ENCODE data around the gene SERTAD2.
A peak's percentile ranks its signal among the peaks of the same experiment; 100 is the strongest.

SERTAD2 gene

DNA sequence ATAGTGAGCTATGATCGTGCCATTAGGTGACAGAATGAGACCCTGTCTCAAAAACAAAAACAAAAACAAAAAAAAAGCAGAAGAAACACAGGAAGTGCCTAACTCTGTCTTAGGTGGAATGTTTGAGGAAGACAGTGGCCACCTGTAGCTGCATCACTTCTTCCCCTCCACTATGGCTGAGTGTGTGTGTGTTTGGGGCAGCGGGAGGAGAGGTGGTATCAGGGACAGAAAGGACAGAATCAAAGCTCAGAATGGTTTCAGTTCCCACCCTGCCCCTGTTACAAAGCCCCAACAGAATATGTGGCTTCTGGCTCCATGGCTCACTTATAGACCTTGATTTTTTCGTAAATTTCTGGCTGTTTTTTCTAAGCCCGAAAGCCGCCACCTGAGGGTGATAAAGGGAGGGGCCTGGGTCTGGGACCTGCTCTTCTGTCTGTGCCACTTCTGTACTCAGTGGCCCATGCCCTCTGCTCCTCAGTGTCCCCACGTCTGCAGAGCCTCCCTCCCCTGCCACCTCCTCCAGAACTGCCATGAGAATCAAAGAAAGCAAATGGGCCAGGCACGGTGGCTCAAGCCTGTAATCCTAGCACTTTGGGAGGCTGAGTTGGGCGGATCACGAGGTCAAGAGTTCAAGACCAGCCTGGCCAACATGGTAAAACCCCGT, 27.4 kb downstream of the SERTAD2 start:
- DNase-seq: no peak

DNA sequence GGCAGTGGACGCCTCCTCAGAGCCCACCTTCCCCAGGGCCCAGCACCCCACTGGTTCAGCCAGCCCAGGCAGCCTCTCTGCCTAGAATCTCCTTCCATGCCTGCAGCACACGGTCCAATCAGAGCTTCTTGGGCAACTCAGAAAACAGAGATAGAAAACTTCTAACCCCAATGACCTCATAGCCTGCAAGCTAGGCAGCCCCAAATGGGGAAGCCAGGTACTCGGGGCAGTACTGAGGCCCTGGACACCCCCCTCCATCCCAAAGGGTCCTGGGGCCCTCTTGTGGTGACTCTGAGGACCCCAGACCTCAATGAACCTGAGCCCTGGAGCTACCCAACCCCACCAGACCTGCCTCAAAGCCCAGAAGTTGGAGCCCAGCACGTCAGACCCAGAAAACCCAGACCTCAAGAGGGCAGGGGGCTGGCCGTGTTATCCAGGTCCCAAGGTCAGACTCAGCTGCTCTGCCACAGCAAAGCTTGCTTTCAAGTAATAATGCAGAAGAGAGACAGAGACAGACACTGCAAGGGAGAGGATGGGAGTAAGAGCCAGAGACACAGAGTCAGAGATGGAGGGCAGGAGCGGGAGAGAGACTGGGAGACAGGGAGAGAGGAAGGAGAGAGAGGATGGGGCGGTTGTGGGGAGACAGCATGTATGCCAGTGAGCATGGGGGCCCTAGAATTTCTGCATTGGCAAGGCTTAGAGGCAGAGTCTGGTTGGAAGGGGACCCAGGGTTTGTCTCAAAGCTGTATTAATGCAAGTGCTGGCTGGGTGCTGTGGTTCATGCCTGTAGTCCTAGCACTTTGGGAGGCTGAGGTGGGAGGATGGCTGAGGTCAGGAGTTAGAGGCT, 28.2 kb downstream of the SERTAD2 start:
- DNase-seq: no peak

DNA sequence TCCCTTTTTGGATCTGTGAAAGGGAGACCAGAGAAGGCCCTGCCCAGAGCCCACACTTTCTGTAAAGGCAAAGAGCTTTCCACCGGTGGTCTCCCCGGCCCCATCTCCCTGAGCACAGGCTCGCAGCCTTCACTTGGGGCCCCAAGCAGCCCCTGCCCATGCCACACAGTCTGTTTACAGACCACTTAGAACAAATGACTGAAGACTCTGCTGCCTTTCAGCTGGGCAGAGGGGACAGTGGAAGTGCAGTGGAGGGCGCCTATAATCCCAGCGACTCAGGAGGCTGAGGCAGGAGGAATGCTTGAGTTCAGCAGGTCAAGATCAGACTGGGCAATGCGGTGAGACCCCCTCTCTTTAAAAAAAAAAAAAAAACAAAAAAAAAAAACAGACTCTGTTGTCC, 28.9 kb downstream of the SERTAD2 start:
- no peak for DNase-seq

DNA sequence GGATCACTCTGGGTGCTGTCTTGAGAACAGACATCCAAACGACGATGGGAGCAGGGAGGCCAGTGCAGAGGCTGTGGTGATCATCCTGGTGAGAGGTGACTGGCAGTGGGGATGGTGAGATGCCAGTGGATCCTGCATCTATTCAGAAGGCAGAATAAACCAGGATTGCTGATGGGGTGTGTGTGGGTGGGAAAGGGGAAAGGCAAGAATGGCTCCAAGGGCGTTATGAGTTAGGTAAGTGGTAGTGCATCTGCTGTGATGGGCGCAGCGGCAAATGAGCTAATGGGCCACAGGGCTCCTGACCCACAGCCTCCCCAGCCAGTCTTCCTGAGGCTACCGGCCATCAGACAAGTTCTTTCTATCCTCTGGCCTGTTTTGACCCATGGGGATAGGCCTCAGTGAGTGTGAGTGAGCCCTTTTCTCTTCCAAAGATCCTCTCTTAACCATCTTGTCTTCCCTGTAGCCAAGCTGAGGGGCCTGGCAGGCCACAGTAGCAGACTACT, 29.6 kb downstream of the SERTAD2 start:
- DNase-seq: no peak

DNA sequence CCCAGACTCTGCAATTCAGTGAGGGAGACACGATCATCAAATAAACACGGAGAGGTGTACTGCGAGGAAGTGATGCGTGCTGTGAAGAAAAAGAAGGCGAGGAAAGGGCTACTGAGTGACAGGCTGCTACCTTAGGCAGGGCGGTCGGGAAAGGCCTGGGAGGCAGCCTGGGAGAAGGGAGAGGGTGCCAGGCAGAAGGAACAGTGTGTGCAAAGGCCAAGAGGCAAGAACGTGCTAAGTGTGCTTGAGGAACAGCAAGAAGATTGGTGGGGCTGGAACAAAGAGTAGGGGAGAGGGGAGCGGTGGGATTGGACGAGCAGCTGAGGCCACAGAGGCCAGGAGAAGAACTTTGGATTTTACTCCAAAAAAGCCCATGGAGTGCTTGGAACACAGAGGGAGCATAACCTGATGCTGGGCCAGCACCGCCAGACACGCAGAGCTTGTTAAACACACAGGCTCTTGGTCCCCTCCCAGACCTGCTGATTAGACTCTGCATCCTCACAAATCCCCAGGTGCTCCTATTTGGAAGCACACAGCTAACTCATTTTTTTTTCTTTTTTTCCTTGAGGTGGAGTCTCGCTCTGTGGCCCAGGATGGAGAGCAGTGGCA, 30.4 kb downstream of the SERTAD2 start:
- DNase-seq: no peak

DNA sequence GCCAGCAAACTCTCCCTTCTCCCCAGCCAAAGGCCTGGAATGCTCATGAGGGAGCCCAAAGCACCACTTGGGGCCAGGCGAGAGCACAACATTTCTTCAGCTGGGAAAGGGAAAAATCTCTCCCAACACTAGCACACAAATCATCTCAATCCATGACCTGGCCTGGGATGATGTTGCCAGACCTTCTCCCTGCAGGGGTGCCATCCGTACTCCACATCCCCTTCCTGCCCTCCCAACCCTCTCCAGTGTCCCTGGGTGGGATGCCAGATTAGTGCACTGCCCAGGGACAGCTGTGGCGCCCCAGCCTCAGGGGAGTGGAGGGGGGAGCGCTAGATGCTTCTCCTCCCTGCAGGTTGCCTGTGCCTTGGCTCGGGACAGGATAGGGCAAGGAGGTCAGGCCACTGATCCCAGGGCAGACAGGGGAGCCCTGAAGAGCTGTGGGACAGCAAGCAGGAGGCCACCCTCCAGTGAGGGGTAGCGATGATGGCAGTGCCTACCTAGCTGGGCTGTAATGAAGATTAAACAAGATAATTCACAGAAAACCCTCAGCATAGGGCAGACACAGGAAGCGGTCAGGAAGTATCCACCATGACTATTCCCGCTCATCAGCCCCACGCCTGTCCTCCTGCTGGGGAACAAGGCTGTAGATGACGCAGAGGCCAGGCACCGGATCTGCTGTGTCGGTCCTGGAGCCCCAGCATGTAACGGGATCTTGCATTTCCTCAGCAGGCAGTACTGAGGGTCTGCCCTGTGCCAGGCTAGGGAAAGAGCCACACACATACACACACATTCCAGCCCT, 31.1 kb downstream of the SERTAD2 start:
- DNase-seq: no peak

DNA sequence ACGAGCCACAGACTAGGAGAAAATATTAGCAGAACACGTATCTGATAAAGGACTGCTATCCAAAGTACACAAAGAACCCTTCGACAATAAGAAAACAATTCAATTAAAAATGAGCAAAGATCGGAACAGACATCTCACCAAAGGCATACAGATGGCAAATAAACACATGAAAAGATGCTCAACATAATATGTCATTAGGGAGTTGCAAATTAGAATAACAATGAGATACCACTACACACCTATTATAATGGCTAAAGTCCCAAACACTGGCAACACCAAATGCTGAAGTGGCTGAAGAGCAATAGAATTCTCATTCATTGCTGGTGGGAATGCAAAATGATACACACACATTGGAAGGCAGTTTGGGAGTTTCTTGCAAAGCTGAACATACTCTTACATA, 33.1 kb downstream of the SERTAD2 start:
- DNase-seq: no peak

DNA sequence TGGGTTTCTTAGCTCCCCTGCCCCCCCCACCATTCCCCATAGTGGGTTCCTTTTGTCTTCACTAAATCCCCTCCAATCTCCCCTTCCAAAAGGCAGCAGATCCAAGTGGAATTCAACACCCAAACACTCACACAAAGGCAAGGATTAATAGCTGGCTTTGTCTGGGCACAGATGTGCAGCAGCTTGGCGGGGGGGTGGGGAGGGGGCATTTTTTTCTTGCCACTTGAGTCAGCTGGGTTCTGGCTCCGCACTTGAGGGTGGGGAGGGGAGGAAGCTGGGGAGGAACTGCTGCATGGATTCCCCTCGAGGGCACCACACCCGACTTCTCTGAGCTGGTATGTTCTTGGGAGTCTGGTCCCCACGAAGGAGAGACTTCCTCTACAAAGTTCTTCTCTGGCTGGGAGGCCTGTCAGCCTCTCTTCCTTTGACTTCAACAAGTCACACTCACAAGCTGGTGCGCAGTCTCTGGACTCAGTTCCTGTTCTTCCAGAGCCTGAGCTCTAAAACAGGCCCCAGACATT, 36.0 kb downstream of the SERTAD2 start:
- no peak for DNase-seq

DNA sequence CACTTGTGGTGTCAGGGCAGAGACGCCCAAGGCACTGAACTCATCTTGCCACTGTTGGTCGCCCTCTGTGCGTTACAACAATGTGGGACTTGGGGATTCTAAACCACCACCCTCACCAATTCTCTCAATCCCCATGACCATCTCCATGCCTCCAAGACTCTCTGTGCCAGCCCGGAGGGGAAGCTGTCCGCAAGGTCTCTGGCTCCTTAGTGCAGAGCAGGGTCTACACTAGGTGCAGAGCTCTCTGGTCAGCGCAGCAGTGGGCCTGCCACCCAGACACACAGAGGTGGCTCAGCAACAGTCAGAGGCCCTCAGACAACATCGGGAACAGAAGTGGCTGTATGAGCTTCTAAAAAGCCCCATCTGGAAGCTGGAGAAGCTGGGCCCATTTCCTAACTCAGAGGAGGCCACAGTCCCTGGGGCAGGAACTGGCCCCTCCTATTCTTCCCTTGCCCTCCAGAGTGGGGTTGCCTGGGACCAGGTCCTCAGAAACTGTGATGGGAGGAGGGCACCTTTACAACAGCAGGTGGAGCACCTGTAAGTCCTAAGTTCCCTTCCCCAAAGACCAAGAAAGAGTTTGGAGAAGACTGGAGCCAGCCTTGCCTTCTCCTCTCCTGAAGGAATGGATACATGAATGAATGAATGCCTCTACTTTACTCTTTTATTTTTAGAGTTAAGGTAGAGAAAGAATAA, 37.7 kb downstream of the SERTAD2 start:
- no peak for DNase-seq

DNA sequence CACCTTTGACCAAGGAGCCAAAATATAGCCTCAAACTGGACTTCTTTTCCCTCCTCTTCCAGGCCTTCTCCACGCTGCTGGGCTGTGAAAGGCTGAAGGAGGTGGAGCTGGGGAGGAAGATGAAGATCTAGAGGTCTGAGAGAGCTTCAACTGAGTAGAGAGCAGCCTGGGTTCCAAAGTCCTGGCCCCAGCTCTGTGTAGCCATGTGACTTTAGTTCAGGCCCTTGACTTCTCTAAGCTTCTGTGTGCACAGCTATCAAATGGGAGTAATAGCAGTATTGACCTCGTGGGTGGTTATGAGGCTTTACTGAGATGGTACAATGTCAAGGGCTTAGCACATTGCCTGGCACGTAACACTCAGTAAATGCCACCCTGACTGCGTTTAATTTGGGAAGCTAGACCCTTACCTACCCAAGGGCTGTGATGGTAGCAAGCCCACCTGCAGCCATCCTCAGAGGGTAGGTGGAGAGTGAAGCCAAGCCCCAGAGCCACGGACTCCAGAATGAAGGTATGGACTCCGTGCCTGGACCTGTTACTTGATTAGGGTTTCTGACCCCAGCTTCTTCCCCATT, 38.4 kb downstream of the SERTAD2 start:
- DNase-seq: no peak

DNA sequence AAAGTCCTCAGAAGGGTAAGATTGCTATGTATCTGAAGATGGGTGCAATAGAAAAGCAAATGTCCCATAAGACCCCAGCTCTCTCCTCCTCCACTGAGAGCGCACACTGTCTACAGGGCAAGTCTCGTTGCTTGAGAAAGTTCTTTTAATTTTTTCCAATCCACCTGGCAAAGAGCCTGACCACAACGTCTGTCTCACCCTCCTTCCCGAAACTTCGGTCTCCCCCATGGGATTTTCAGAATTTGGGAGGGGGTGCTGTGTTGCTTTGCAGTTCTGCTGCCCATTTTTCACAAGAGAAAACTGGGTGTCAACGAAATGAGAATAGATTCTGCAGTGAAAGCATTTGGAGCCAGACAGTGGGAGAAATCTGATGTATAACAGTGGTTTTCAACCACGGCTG, 40.4 kb downstream of the SERTAD2 start:
- no peak for DNase-seq

DNA sequence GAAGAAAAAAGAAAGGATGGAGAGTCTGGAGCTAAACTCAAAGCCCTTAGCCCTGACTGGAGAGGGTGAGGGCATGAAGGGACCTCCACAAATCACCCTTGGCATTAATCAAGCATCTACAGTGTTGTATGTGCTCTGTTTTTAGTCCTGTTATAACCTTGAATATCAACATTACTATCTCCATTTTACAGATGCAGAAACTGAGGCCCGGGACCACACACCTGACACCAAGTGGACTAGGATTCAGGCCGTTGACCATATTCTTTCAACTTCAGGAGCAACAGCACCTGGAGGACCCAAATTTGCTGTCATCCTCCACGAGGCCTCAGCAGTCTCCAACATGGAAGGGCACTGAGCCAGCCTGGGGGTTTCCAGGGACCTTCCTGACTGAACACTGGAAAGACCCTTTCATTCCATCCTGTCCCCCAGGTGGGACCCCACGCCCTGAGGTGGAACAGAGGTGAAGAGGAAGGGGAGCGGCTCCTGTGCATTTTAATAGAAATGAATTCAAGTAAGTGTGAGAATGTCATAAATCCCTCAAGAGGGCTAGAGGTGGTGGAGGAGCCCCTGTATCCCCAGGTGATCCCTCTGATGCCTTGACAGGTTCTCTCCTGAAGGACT, 41.0 kb downstream of the SERTAD2 start:
- no peak for DNase-seq

DNA sequence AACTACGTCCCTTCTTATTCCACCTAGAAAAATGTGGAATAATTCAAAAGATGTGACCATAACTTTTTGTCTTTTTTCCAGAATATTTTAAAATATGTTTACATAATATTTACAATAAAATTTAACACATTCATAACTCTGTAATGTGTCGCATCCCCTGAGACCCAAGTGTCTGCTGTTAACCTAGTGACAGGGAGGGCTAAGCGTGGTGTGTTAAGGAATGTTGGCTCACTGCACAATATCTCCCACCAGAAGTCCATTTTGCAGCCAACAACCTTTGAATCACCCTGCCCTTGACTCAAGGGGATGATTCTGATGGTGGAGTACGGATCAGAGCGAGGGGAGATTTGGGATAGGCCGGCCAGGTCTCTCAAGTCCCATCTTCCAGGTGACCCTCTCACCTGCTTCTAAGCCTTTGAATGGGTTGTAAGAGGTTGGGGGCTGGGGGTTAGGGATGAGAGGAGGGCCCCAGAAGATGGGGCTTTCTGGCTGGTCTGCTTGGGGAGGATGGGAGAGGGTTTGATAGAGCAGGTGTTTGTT, 43.3 kb downstream of the SERTAD2 start:
- no peak for DNase-seq

DNA sequence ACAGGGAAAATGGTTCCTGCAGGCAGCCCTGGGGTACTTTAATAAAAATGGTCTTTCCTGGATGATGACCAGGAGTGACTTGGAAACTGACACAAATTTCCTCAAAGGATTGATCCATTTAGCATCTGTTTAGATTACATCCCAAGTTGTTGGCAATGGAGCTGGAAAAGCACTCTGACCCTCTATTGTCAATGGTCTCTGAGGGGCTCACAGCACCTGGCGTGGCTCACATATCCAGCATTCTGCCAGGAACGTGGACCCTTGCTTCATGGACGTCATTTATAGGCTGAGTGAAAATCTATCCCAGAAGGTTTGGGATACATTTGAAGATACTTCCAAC, 43.8 kb downstream of the SERTAD2 start:
- DNase-seq: no peak

DNA sequence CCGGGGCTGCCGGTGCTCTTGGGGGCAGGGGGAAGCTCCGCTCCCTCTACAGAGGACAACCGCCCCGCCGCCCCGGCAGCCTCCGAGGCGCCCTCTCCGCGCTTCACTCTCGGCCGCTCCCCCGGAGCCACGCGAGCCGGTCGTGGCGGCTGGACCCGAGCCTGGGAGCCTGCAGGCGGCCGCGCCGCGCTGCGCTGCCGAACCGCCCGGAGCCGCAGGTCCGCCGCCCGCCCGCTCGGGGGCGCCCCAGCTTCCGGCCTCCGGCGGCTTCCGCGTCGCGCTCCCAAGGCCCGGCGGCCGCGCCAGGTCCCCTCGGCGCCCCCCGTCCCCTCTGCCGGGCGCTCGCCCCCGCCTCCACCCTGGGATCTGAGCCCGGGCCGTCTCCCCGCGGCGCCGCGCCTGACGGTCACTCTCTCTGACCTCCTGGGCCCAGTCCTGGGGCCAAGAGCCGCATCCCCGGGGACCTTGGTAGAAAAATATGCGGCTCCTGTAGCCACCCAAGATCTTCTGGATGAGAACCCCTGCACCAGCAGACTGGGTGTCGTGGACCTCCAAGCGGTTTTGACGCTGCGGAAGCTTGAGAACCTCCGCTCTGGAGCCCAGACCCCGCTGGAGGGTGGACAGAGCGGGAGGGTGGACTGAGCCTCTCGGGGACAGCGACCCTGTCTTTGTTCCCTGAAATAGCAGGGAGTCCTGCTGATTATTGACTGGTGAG, 44.3 kb downstream of the SERTAD2 start:
- DNase-seq: peak; percentile 60

DNA sequence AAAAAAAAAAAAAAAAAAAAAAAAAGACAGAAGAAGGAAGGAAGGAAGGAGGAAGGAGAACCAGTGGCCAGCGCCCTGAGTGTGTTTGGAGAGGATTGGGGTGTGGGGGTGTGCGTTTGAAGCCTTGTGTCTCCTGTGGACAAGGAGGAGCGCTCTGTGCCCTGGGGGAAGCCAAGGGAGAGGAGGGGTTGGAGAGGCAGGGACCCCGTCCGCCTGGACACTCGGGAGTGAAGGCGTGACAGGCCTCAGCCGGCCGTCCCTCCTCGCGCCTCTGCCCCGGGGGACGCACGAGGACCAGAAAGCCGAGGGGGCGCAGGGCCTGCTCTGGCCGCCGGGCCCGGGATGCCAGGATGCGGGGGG, 44.9 kb downstream of the SERTAD2 start:
- no peak for DNase-seq

DNA sequence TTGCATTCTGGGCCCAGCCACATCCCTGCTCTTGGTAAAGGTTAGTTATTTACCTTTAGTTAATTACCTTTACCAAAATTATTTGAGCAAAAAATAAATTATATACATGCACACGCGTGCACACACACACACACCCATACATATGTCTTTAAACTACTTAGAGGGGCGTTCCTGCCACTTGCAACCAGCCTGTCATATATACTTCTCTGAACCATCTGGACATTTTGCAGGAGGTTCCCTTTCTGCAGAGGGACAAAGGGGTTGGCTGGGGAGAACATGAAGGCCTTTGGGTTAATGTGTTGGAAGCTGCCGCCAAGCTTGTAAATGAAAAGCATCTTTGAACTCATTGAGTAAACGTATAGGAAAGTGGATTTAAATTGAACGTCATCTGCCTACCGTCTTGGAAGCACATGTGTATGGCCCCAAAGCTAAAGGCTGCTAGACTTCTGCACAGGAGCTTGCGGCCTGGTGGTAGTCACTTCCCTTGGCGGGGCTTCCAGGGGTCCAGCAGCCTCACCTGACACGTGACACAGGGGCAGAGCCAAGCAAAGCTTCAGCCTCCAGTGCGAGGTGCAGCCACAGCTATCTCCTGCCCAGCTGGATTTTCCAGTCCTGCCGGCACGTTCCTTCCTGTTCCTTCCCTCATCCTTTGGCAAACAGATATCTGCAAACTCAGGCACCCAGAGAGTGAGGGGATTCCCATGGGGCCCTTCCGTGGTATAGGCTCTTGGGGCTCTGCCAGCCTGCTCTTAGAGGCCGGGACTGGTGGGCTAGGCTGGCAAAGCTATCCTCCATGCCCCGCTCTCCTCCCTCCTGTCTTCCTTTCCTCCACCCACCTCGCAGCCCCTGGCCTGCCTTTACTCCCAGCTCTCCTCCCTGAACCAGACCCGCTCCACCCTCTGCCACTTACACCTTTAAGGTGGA, 46.1 kb downstream of the SERTAD2 start:
- DNase-seq: no peak

DNA sequence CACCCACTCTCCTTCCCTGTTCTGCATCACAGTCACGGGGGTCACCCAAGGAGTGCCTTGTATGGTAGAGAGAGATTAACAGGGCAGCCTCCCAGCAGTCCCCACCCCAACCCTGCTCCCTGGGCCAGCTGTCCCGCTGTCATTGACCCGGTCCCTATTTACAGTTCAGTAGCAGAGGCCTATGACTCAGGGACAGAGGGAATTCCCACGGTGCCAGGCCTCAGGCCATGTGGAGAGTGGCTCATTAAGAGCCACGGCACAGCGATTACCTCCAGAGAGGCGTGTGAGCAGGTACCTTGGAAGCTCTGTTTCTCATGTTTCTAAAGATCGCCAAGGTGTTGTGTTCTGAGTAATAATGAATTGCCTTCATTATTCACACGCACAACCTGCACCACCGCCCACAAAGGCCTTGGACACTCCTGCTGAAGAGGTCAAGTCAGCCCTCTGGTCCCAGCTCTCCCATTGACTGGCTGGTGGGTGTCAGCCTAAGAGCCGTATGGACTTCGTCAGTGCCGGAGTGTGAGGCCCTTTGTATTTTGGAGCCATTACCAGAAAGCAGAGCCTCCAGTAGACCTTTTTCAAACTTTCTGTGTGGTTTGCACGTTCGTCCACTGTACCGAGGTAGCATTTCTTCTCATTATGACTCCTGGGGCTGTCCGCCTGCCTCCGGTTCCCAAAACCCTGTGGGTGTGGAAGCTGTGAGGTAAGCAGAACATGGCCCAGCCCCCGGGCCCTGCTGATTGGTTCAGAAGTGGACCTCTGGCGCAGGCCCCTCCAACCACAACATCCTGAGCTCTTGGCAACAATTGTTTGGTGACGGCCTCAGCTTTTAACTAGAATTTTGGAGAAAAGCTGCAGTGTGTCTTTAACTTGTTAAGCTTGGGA, 47.0 kb downstream of the SERTAD2 start:
- DNase-seq: peak; percentile 80

Measured in activated CD4-positive, alpha-beta T cell treated with anti-CD3 and anti-CD28 coated beads, Interleukin-2, amount 50 U/mL, for 1 hour (primary cell).